HCT116 (cell line): ENCODE data around the gene KCNK5. TPM values are rescaled to one million over a fixed set of nuclear protein-coding genes. Genes with fewer than 3 reads are reported as not detected.

Experiments
- ATAC-seq: fragments of 200-7000 bp; cut with Tn5 transposase; 2 replicates; pipeline ENCODE4 v1.9.1; 2020; ENCODE audit warnings: mild to moderate bottlenecking, moderate library complexity
- BruUV-seq: library from RNA; stranded (reverse); fragments of 400-500 nt; replicated peaks from 2 replicates; lab custom pipeline; 2021; lab: Mats Ljungman, UMichigan
- CTCF ChIA-PET: fragments of 300-600 bp; sonication (Branson Sonifier 250); formaldehyde crosslinking; loops from one replicate; lab custom pipeline; 2021; ENCODE audit warnings: antibody characterized with exemption; lab: Charles Lee
- POLR2A ChIA-PET: fragments of 300-600, 350-600 bp; sonication (Branson Sonifier 250); formaldehyde crosslinking; loops from one replicate; lab custom pipeline; 2021; ENCODE audit warnings: antibody characterized with exemption; lab: Charles Lee
- RAD21 ChIA-PET, 2 experiments: fragments of 300-600 bp; sonication (Branson Sonifier 250); formaldehyde crosslinking; loops; one replicate each; lab custom pipeline; 2023; ENCODE audit warnings: low total read pairs in 2 of 2; ENCODE audit not compliant: uncharacterized antibody in 2 of 2, unreplicated experiment in 2 of 2, low non-redundant PET in 1 of 2; lab: Charles Lee
- DNase-seq: peaks from one replicate; pipeline ENCODE4 v3.0.0-alpha.2; 2010; ENCODE audit warnings: low read depth, low spot score
- H2AFZ ChIP-seq: fragments of 200-600 bp; shearing (Covaris generic), sonication (generic); 2 replicates; pipeline ENCODE4 v1.6.1; 2017; ENCODE audit warnings: low read depth, mixed run types, mixed read lengths, antibody characterized with exemption, low read length; ENCODE audit not compliant: poor library complexity, severe bottlenecking
- H3K27ac ChIP-seq: 2 replicates; pipeline ENCODE4 v1.5.1; 2012; ENCODE audit warnings: low read depth, low read length
- H3K27me3 ChIP-seq: fragments of 200-600 bp; sonication (generic); 2 replicates; pipeline ENCODE4 v1.6.1; 2016; ENCODE audit warnings: mixed run types, low read length, mixed read lengths; ENCODE audit not compliant: insufficient read depth
- H3K36me3 ChIP-seq, 2 experiments: fragments of 200-500 bp in 1 of 2; fragments of 200-600 bp in 1 of 2; sonication (Bioruptor generic) in 1 of 2; sonication (generic) in 1 of 2; 2 replicates each; pipeline versions ENCODE4 v1.5.1 to v1.6.1; 2014 to 2016; ENCODE audit warnings: low read length in 2 of 2, inconsistent platforms in 1 of 2, mixed read lengths in 1 of 2, mixed run types in 1 of 2; ENCODE audit not compliant: insufficient read depth in 2 of 2, control insufficient read depth in 1 of 2
- H3K4me1 ChIP-seq, 2 experiments: fragments of 200-600 bp in 1 of 2; sonication (generic) in 1 of 2; 2 replicates each; pipeline versions ENCODE4 v1.5.1 to v1.6.1; 2012 to 2017; ENCODE audit warnings: low read length in 2 of 2, inconsistent platforms in 1 of 2, mild to moderate bottlenecking in 1 of 2, mixed read lengths in 1 of 2, mixed run types in 1 of 2, moderate library complexity in 1 of 2; ENCODE audit not compliant: insufficient read depth in 2 of 2, control insufficient read depth in 1 of 2
- H3K4me2 ChIP-seq: fragments of 200-600 bp; sonication (generic); 2 replicates; pipeline ENCODE4 v1.6.1; 2017; ENCODE audit warnings: mixed run types, low read length, mixed read lengths
- H3K4me3 ChIP-seq, 2 experiments: fragments of 200-600 bp in 1 of 2; sonication (generic) in 1 of 2; replicated peaks in 1 of 2; 2 replicates each; pipeline ENCODE4 v1.5.1; 2011 to 2016; ENCODE audit warnings: low read length in 2 of 2, control low read depth in 1 of 2, low read depth in 1 of 2, mild to moderate bottlenecking in 1 of 2, mixed read lengths in 1 of 2, mixed run types in 1 of 2
- H3K79me2 ChIP-seq: fragments of 200-600 bp; sonication (generic); 2 replicates; pipeline ENCODE4 v1.6.1; 2017; ENCODE audit warnings: mild to moderate bottlenecking, mixed run types, low read length, moderate library complexity, mixed read lengths; ENCODE audit not compliant: insufficient read depth
- H3K9ac ChIP-seq: fragments of 200-600 bp; sonication (generic); 2 replicates; pipeline ENCODE4 v1.6.1; 2016; ENCODE audit warnings: low read length, mixed read lengths
- H3K9me2 ChIP-seq: fragments of 200-600 bp; sonication (generic), shearing (Covaris generic); 2 replicates; pipeline ENCODE4 v1.6.1; 2017; ENCODE audit warnings: mixed run types, mild to moderate bottlenecking, moderate library complexity; ENCODE audit not compliant: insufficient read depth
- H3K9me3 ChIP-seq, 2 experiments: fragments of 200-500 bp in 1 of 2; fragments of 200-600 bp in 1 of 2; sonication (Bioruptor generic) in 1 of 2; sonication (generic) in 1 of 2; 2 replicates each; pipeline ENCODE4 v1.6.1; 2014 to 2017; ENCODE audit warnings: low read length in 2 of 2, mixed read lengths in 2 of 2, inconsistent platforms in 1 of 2, low read depth in 1 of 2, mild to moderate bottlenecking in 1 of 2, mixed run types in 1 of 2, moderate library complexity in 1 of 2; ENCODE audit not compliant: control insufficient read depth in 1 of 2, insufficient read depth in 1 of 2
- H4K20me1 ChIP-seq: fragments of 200-600 bp; sonication (generic), shearing (Covaris generic); 2 replicates; pipeline ENCODE4 v1.6.1; 2017; ENCODE audit warnings: mixed run types, mild to moderate bottlenecking, moderate library complexity; ENCODE audit not compliant: insufficient read depth
- ATF3 ChIP-seq: IDR thresholded peaks from 2 replicates; pipeline ENCODE4 v1.6.1; 2012
- CEBPB ChIP-seq: IDR thresholded peaks from 2 replicates; pipeline ENCODE4 v1.6.1; 2012; ENCODE audit warnings: low read depth
- EGR1 ChIP-seq: IDR thresholded peaks from 2 replicates; pipeline ENCODE4 v1.6.1; 2012; ENCODE audit warnings: low read depth
- EZH2 ChIP-seq: fragments of 200-600 bp; sonication (generic); IDR thresholded peaks from 2 replicates; pipeline ENCODE4 v1.6.1; 2017; ENCODE audit warnings: antibody characterized with exemption, mixed run types
- EZH2phosphoT487 ChIP-seq: fragments of 200-600 bp; IDR thresholded peaks from 2 replicates; pipeline ENCODE4 v1.6.1; 2018; ENCODE audit warnings: antibody characterized with exemption, borderline replicate concordance
- FOSL1 ChIP-seq: IDR thresholded peaks from 2 replicates; pipeline ENCODE4 v1.6.1; 2012; ENCODE audit warnings: low read depth
- POLR2A ChIP-seq: IDR thresholded peaks from 2 replicates; pipeline ENCODE4 v1.7.0; 2011; ENCODE audit warnings: borderline replicate concordance; ENCODE audit not compliant: insufficient read depth, insufficient read length; ENCODE audit errors: extremely low read depth
- YY1 ChIP-seq: IDR thresholded peaks from 2 replicates; pipeline ENCODE4 v1.6.1; 2011; ENCODE audit warnings: low read length, low read depth, moderate library complexity, mild to moderate bottlenecking; ENCODE audit not compliant: insufficient replicate concordance; ENCODE audit errors: extremely low read depth
- ZFX ChIP-seq: fragments of 450-650 bp; IDR thresholded peaks from 2 replicates; pipeline ENCODE4 v1.6.1; 2017
- ZNF274 ChIP-seq: fragments of 200-500 bp; sonication (Bioruptor generic); IDR thresholded peaks from 2 replicates; pipeline ENCODE4 v1.6.1; 2014; ENCODE audit warnings: mild to moderate bottlenecking, low read depth, low read length, inconsistent platforms
- intact Hi-C: fragments of 100-400 bp; cut with micrococcal nuclease; formaldehyde crosslinking; loops from 2 replicates; pipeline ENCODE4 v1.10.0; 2022
- total RNA-seq: library from RNA; stranded (reverse); gene quantifications from one replicate; pipeline ENCODE4 v1.2.1, GENCODE V29; 2021; ENCODE audit not compliant: unreplicated experiment
- TF ChIP-seq, protein P1 (sequence below): IDR thresholded peaks from 2 replicates; pipeline ENCODE4 v1.6.1; 2012
- TF ChIP-seq, protein P2 (sequence below): IDR thresholded peaks from 2 replicates; pipeline ENCODE4 v1.6.1; 2012; ENCODE audit warnings: low read depth

KCNK5 gene
- total RNA-seq, 1 experiment from 2014 or later, result 9.5 TPM

GRCh38 chr6:39140556-39141167 lies 88.6 kb downstream of the KCNK5 start:
- ATAC-seq, result no peak
- no TSS peak for BruUV-seq
- RAD21 ChIA-PET, result no interaction called here

More at GRCh38 chr6:39140556-39141167, 88.6 kb downstream of the KCNK5 start:
- ChIA-PET POLR2A (no interaction called here), CTCF (no interaction called here)
- no peaks in the 10 kb centered on the region for H3K36me3 ChIP-seq
- intact Hi-C loops, result no loop called here
- no peak for TF ChIP-seq ZFX
- TF ChIP-seq ZNF274, result no peak
- no peak for TF ChIP-seq FOSL1
- TF ChIP-seq, protein P1, sequence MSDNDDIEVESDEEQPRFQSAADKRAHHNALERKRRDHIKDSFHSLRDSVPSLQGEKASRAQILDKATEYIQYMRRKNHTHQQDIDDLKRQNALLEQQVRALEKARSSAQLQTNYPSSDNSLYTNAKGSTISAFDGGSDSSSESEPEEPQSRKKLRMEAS, result no peak
- no peak for TF ChIP-seq EGR1
- TF ChIP-seq CEBPB, result no peak
- TF ChIP-seq ATF3, result no peak
- TF ChIP-seq POLR2A, result no peak
- no peak for TF ChIP-seq EZH2phosphoT487
- no peak for TF ChIP-seq EZH2
- TF ChIP-seq YY1, result no peak
- TF ChIP-seq, protein P2, sequence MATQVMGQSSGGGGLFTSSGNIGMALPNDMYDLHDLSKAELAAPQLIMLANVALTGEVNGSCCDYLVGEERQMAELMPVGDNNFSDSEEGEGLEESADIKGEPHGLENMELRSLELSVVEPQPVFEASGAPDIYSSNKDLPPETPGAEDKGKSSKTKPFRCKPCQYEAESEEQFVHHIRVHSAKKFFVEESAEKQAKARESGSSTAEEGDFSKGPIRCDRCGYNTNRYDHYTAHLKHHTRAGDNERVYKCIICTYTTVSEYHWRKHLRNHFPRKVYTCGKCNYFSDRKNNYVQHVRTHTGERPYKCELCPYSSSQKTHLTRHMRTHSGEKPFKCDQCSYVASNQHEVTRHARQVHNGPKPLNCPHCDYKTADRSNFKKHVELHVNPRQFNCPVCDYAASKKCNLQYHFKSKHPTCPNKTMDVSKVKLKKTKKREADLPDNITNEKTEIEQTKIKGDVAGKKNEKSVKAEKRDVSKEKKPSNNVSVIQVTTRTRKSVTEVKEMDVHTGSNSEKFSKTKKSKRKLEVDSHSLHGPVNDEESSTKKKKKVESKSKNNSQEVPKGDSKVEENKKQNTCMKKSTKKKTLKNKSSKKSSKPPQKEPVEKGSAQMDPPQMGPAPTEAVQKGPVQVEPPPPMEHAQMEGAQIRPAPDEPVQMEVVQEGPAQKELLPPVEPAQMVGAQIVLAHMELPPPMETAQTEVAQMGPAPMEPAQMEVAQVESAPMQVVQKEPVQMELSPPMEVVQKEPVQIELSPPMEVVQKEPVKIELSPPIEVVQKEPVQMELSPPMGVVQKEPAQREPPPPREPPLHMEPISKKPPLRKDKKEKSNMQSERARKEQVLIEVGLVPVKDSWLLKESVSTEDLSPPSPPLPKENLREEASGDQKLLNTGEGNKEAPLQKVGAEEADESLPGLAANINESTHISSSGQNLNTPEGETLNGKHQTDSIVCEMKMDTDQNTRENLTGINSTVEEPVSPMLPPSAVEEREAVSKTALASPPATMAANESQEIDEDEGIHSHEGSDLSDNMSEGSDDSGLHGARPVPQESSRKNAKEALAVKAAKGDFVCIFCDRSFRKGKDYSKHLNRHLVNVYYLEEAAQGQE, result no peak
- no peaks in the 10 kb centered on the region for H3K9me2 ChIP-seq
- H3K9ac ChIP-seq, result no peak overlapping the region
- no peaks in the 10 kb centered on the region for H3K9me3 ChIP-seq
- no peaks in the 10 kb centered on the region for H4K20me1 ChIP-seq
- H3K27me3 ChIP-seq, result peaks cover 10% of the 10 kb centered on the region
- DNase-seq, result no peak
- H2AFZ ChIP-seq, result no peak overlapping the region
- H3K4me3 ChIP-seq, result no peak overlapping the region
- H3K27ac ChIP-seq, result no peak overlapping the region
- no peak overlapping the region for H3K4me2 ChIP-seq
- H3K79me2 ChIP-seq, result no peaks in the 10 kb centered on the region
- no peaks in the 10 kb centered on the region for H3K4me1 ChIP-seq

Other genes with a start within 250 kb of the KCNK5 start
- gene GLP1R, start 180.7 kb downstream of the KCNK5 start, total RNA-seq, result not detected
- gene SAYSD1, start 114.3 kb downstream of the KCNK5 start, total RNA-seq, result 10.1 TPM
- gene KCNK17, start 84.9 kb upstream of the KCNK5 start, total RNA-seq, result not detected
- not detected for gene KCNK16, start 93.2 kb upstream of the KCNK5 start, total RNA-seq